NOMO-1 (cell line): ENCODE results near the gene PKN1.
"Not testable (repeated sequence)": the region's sequence is repeated elsewhere in the genome, so short reads cannot be mapped to it uniquely, and the experiment has no call there.

ENCODE experiments used
- DNase-seq, 2 experiments: peaks; one replicate each; lab custom pipeline; 2025; ENCODE audit not compliant: unreplicated experiment in 2 of 2; lab: John Stamatoyannopoulos, UW

Gene PKN1

DNA sequence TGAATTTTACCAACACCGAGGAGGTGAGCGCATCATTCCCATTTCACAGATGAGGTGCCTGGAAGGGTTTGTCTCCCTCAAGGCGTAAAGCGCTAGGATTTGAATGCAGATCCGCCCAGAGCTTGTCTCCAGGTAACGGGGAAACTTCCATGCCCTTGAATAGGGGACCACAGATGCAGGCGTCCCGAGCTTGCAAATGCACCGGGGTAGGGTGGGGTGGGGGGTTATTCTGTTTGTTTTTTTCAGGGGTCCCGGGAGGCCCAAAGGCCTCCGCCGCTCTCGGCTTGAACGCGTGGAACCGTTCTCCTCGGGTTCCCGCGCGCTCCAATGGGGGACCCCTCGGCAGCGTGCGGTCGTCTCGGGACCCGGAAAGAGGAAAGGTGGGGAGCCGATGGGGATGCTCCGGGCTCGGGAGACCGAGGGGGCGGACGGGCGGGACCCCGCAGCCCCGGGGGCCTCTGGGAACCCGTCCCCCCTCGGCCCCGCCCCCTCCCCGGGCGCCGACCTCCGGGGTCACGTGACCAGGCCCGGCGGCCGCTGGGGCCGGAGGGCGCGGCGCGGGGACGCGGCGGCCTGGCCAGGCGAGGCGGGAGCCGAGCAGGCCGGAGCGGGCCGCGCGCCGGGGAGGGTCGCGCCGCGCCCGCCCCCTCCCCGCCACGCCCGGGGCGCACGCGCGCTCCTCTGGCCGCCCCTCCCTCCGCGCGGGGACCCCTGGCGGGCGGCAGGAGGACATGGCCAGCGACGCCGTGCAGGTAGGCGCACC, at the start of gene PKN1:
TSS of gene PKN1 (plus strand) at position 516 of the 763 bp plus-strand sequence. CDS start at position 732, 216 bp downstream.
- DNase-seq, result peak in 1 of 2 experiments; percentile 20

- DNase-seq, result peak; percentile 78 to 80
Measured at GRCh38 chr19:14383661-14384555, 49.2 kb upstream of the PKN1 start.

DNA sequence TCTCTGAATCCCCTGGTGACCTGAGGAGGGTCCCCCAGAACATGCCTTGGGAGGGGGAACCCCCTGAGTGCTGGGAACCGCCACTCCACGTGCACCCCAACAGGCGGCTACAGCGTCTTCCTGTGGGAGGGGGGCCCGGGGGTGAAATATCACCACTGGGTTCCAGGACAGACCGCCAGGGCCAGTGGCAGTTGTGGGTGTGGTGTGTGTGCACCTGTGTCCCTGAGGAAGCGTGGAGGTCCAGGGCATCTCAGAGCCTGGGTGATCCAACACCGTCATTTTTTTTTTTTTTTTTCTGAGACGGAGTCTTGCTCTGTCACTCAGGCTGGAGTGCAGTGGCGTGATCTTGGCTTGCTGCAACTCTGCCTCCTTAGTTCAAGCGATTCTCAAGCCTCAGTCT, 47.6 kb upstream of the PKN1 start:
- no peak for DNase-seq

GRCh38 chr19:14390548-14390947, 42.6 kb upstream of the PKN1 start:
- no peak for DNase-seq

DNA sequence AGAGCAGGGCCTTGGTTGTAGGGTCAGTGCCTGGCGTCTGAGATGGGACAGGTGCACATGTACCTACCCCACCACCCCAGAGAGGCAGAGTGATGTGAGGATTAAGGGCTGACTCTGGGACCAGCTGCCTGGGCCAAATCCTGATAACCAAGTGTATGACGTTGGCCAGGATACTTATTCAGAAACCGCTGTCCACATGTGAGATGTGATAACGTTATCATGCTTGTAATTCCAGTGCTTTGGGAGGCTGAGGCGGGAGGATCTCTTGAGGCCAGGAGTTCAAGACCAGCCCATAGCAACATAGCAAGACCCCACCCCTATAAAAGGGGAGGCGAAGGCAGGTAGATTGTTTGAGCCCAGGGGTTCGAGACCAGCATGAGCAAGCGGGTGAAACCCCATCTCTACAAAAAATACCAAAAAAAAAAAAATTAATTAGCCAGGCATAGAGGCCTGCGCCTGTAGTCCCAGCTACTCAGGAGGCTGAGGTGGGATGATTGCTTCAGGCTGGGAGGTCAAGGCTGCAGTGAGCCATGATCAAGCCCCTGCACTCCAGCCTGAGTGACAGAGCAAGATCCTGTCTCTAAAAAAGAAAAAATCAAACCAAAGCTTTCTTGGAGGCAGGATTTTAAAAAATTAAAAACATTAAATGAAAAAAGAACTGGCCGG, 41.8 kb upstream of the PKN1 start:
- DNase-seq, result no peak

GRCh38 chr19:14393329-14393728, 39.8 kb upstream of the PKN1 start:
- no peak for DNase-seq

GRCh38 chr19:14394167-14394566, 38.9 kb upstream of the PKN1 start:
- no peak for DNase-seq

DNA sequence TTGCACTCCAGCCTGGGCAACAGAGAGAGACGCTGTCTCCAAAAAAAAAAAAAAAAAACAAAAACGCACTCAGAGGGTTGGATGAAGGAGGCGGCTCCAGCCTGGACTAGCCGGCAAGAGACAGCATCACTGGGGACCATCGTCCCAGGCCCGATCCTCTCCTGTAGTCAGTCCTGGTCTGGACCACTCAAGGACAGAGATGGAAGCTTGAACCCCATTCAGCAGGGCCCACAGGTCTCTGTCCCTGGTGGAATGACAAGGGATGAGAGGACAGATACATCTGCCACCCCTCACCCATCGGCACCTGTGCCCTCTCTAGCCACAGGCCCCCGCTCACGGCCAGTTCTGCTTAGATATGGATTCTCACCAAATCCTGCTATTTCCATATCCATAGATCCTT, 37.8 kb upstream of the PKN1 start:
- no peak for DNase-seq

- DNase-seq, result peak in 1 of 2 experiments; percentile 7
Measured at GRCh38 chr19:14395710-14396336, 37.3 kb upstream of the PKN1 start.

DNA sequence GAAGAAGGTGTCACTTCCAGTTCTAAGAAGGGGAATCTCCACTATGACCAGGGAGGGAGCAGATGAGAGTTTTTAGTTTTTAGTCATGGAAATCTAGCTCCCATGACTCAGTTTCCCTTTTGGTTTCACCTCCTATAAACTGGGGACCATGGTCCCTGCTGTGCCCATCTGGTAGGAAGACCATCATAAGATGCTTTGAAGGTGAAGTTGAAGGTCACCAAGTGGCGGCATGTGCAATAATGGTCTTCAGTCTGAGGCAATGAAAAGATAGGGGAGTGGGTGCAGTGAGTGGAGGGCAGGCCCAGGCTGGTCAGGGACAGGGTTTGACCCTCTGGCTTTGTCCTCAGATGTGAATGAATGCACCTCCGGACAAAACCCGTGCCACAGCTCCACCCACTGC, 36.4 kb upstream of the PKN1 start:
- DNase-seq, result not testable (repeated sequence)

DNA sequence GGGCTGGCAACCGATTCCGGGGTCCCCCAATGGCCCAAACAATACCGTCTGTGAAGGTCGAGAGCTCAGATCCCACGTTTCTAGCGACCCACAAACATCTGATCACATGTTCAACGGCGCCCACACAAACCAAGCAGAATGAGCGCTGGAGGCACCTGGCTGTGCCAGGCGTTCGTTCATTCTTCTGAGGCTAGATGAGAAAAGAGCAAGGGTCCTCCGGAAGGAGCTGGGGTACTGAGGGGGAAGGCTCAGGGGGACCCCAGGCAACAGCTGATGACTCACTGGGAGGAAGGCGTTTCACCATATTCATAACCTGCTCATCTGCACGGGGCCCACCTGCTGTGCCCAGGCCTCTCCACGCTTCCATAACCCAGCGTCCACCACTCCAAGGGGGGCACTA, 35.9 kb upstream of the PKN1 start:
- DNase-seq, result not testable (repeated sequence)

DNA sequence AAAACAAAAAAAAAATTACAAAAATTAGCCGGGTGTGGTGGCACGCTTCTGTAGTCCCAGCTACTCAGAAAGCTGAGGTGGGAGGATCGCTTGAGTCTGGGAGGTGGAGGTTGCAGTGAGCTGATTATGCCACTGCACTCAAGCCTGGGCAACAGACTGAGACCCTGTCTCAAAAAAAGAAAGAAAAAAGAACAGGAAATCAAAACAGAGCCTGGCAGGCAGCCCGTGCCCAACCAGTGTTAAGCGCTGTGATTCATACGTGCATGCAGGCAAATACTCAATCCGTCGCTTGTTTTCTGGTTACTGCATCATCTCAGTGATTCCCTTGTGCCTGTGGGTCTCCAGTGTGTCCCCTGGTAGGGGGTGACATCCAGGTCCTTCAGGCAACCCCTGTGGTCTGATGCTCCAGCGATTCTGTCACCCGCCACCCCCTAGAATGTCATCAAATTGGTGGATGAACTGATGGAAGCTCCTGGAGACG, 32.1 kb upstream of the PKN1 start:
- no peak for DNase-seq

DNA sequence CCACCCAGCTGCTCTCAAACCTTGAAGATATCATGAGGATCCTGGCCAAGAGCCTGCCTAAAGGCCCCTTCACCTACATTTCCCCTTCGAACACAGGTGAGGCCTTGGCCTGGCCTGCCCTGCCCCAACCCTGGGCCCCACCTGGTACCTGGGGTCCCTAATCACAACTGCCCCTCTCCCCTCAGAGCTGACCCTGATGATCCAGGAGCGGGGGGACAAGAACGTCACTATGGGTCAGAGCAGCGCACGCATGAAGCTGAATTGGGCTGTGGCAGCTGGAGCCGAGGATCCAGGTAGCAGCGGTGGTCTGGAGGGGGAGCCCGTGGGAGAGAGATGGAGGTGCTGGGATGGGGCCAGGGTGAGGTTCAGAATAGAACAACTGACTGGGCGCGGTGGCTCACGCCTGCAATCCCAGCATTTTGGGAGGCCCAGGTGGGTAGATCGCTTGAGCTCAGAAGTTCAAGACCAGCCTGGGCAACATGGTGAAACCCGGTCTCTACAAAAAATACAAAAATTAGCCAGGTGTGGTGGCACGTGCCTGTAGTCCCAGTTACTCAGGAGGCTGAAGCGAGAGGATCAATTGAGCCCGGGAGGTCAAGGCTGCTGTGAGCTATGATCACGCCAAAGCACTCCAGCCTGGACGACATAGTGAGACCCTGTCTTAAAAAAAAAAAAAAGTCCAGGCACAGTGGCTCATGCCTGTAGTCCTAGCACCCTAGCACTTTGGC, 31.5 kb upstream of the PKN1 start:
- DNase-seq, result no peak

DNA sequence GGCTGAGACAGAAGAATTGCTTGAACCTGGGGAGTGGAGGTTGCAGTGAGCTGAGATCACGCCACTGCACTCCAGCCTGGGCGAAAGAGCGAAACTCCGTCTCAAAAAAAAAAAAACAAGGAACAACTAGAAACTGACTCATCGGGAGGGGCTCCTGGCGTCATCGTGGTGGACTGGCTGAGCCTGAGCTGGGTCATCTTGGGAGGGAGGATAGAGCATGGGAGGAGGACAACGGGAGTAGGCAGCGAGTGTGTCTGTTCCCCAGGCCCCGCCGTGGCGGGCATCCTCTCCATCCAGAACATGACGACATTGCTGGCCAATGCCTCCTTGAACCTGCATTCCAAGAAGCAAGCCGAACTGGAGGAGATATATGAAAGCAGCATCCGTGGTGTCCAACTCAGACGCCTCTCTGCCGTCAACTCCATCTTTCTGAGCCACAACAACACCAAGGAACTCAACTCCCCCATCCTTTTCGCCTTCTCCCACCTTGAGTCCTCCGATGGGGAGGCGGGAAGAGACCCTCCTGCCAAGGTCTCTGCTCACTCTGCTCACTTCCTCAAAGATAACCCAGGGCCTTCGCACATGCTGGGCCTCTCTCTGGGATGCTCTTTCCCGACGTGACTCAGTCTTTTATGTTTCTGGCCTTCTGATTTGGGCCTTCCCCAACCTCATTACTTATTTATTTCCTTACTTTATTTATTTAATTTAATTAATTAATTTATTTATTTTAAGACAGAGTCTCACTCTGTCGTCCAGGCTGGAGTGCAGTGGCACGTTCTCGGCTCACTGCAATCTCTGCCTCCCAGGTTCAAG, 30.6 kb upstream of the PKN1 start:
- no peak for DNase-seq

DNA sequence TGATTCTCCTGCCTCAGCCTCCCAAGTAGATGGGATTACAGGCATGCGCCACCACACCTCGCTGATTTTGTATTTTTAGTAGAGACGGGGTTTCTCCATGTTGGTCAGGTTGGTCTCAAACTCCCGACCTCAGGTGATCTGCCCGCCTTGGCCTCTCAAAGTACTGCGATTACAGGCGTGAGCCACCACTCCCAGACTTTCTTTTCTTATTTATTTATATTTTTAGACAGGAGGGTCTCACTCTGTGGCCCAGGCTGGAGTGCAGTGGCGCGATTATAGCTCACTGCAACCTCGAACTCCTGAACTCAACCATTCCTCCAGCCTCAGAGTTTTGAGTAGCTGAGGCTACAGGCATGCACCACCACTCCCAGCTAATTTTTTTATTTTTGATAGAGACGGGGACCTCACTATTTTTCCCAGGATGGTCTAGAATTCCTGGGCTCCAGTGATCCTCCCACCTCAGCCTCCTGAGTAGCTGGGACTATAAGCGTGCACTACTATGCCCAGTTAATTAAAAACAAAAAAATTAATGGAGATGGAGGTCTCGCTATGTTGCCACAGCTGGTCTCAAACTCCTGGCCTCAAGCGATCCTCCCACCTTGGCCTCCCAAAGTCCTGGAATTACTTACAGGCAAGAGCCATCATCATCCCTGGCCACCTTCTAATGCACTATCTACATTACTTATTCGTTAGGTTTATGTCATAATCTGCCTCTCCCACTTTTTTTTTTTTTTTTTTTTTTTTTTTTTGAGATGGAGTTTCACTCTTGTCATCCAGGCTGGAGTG, 29.8 kb upstream of the PKN1 start:
- not testable (repeated sequence) for DNase-seq

DNA sequence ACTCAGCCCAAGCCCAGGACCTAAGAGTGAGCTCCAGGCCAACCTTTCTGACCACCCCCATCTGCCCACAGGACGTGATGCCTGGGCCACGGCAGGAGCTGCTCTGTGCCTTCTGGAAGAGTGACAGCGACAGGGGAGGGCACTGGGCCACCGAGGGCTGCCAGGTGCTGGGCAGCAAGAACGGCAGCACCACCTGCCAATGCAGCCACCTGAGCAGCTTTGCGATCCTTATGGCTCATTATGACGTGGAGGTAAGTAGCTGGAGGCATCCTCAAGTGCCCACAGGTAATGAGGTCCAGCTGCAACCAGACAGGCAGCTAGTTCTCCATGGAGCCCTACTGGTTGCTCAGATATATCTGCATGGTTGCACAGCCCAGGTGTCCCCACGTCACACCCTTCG, 28.8 kb upstream of the PKN1 start:
- DNase-seq, result no peak

GRCh38 chr19:14405380-14405757, 27.7 kb upstream of the PKN1 start:
- DNase-seq, result no peak
